ENCODE results near the gene ERV3-1.
A peak's percentile ranks its signal among the peaks of the same experiment; 100 is the strongest.
"Not testable (repeated sequence)": the region's sequence is repeated elsewhere in the genome, so short reads cannot be mapped to it uniquely, and the experiment has no call there.

ERV3-1 gene

DNA sequence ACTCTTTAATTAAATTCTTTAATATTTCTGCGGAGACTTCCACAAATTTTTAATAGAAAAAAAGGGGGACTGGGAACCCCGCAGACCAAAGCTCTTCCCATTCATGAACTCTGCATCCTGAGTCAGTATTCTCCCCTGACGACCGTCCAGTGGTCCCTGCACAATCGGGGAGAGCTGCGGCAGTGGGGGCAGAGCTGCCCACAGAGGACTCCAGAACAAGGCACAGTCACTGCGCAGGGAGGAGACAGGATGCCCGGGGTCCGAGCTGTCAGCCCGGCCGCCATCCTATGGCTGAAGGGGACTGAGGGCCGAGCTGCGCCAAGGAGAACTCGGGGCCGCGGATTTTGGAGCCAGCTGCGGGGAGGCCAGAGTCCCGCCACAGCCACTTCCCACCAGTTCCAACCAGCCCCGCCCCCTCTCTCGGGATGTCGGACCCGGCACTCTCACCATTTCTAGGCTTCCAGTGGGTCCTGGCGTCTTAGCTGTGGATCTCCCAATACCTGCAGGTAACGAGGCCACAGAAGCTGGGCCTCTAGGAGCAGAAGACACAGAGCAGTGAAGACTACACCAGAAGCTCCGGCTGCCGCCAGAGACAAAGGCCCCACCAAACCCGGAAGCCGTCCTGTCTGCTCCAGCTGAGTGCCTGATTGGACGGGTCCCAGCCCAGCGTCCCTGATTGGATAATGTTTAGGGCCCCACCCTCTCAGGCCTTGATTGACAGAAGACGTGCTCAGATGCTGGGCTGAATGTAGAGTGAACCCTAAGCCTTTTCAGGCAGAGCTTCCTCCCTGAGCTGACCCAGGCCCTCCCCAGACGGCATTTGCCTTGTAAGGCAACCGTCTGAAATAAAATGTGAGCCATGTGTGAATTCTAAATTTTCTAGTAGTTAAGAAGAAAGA, at the start of gene ERV3-1:
ERV3-1 (minus strand) TSS at position 594 of the 899 bp plus-strand sequence. CDS start 13,661 bp downstream, outside the sequence.
- Histone ChIP-seq H3K4me1 (ENCODE audit: control insufficient read depth, insufficient read depth, low read length) (no peaks in the 10 kb centered on the region), H3K4me3 (ENCODE audit: low read depth, low read length) (peak within 1 kb of the TSS; percentile 94), H3K36me3 (ENCODE audit: control insufficient read depth, insufficient read depth, low read length) (no peaks in the 10 kb centered on the region), H3K9ac (ENCODE audit: low read depth, low read length) (peak within 1 kb of the TSS; percentile 88), H3K9me3 (ENCODE audit: control insufficient read depth, insufficient read depth, low read length) (no peaks in the 10 kb centered on the region), H3K27me3 (ENCODE audit: control insufficient read depth, insufficient read depth, low read length) (no peaks in the 10 kb centered on the region)

- not testable (repeated sequence) for H3K4me1 ChIP-seq (ENCODE audit: control insufficient read depth, insufficient read depth, low read length); H3K27me3 ChIP-seq (ENCODE audit: control insufficient read depth, insufficient read depth, low read length); H3K9ac ChIP-seq (ENCODE audit: low read depth, low read length); H3K4me3 ChIP-seq (ENCODE audit: low read depth, low read length); H3K36me3 ChIP-seq (ENCODE audit: control insufficient read depth, insufficient read depth, low read length); H3K9me3 ChIP-seq (ENCODE audit: control insufficient read depth, insufficient read depth, low read length)
These were observed 49.3 kb upstream of the ERV3-1 start for GRCh38 chr7:65055786-65056185.

DNA sequence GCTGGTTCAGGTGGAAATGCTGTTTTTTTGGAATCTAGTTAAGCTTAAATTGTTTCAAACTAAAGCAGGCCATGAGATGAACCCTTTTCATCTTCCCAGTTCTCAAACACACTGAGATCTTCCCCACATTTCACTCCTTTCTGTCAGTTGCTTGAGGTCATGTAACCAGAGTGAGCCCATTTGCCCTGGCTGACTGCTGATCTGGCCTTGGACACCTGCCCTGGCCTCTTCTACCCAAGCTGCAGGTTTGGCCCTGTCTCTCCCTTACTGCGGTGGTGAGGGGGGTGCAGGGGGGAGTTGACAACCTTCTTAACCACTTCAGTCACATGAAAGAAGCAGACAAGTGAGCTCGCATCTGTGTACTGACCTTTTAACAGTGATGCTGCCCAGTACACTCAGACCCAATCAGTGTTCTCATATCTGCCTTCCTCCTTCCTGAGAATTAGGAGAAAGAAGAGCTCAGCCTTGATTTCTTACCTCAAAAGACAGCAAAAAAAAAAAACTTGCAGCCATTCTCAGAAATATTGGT, 48.0 kb upstream of the ERV3-1 start:
- H3K4me1 ChIP-seq (ENCODE audit: control insufficient read depth, insufficient read depth, low read length); H3K9me3 ChIP-seq (ENCODE audit: control insufficient read depth, insufficient read depth, low read length); H3K9ac ChIP-seq (ENCODE audit: low read depth, low read length); H3K4me3 ChIP-seq (ENCODE audit: low read depth, low read length); H3K27me3 ChIP-seq (ENCODE audit: control insufficient read depth, insufficient read depth, low read length); H3K36me3 ChIP-seq (ENCODE audit: control insufficient read depth, insufficient read depth, low read length): not testable (repeated sequence)

GRCh38 chr7:65051654-65052053, 45.2 kb upstream of the ERV3-1 start:
- H3K27me3 ChIP-seq (ENCODE audit: control insufficient read depth, insufficient read depth, low read length); H3K36me3 ChIP-seq (ENCODE audit: control insufficient read depth, insufficient read depth, low read length); H3K9ac ChIP-seq (ENCODE audit: low read depth, low read length); H3K9me3 ChIP-seq (ENCODE audit: control insufficient read depth, insufficient read depth, low read length); H3K4me3 ChIP-seq (ENCODE audit: low read depth, low read length); H3K4me1 ChIP-seq (ENCODE audit: control insufficient read depth, insufficient read depth, low read length): not testable (repeated sequence)

DNA sequence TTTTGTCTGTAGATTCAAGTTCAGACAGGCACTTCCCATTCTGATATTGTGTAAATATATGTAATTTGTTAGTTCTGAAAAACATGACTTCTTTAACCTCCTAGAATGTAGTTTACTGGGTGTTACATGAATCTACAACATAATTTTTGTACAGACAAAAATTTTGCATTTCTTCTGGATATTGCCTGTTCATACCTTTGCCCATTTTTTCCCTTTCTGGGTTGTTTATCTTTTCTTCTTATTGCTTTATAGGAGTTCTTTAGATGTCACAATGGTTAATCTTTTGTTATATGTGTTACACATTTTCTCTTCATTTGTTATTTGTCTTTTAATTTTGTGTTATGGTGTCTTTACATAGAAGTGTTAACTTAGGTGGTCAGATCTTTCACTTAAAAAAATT, 44.7 kb upstream of the ERV3-1 start:
- H3K9ac ChIP-seq (ENCODE audit: low read depth, low read length); H3K9me3 ChIP-seq (ENCODE audit: control insufficient read depth, insufficient read depth, low read length); H3K36me3 ChIP-seq (ENCODE audit: control insufficient read depth, insufficient read depth, low read length); H3K4me3 ChIP-seq (ENCODE audit: low read depth, low read length); H3K4me1 ChIP-seq (ENCODE audit: control insufficient read depth, insufficient read depth, low read length); H3K27me3 ChIP-seq (ENCODE audit: control insufficient read depth, insufficient read depth, low read length): not testable (repeated sequence)

GRCh38 chr7:65046329-65046728, 39.8 kb upstream of the ERV3-1 start:
- not testable (repeated sequence) for H3K9ac ChIP-seq (ENCODE audit: low read depth, low read length); H3K4me3 ChIP-seq (ENCODE audit: low read depth, low read length); H3K4me1 ChIP-seq (ENCODE audit: control insufficient read depth, insufficient read depth, low read length); H3K9me3 ChIP-seq (ENCODE audit: control insufficient read depth, insufficient read depth, low read length); H3K36me3 ChIP-seq (ENCODE audit: control insufficient read depth, insufficient read depth, low read length); H3K27me3 ChIP-seq (ENCODE audit: control insufficient read depth, insufficient read depth, low read length)

DNA sequence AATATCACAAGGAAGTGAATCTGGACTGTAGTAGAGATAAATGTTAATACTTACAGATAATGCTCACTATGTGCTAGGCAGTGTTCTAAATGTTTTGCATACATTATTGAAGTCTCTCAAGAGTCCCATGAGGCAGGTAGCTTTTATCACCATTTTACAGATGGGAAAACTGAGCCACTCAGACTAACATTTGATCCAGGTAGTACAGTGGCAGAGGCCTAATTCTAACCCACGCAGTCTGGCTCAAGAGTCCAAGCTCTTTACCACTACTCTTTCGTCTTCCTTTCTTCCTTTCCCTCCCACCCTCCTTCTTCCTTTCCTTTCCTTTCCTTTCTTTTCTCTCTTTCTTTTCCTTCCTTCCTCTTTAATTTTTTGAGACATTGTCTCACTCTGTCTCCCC, 39.1 kb upstream of the ERV3-1 start:
- H3K9me3 ChIP-seq (ENCODE audit: control insufficient read depth, insufficient read depth, low read length); H3K4me3 ChIP-seq (ENCODE audit: low read depth, low read length); H3K36me3 ChIP-seq (ENCODE audit: control insufficient read depth, insufficient read depth, low read length); H3K9ac ChIP-seq (ENCODE audit: low read depth, low read length); H3K27me3 ChIP-seq (ENCODE audit: control insufficient read depth, insufficient read depth, low read length); H3K4me1 ChIP-seq (ENCODE audit: control insufficient read depth, insufficient read depth, low read length): not testable (repeated sequence)

- H3K36me3 ChIP-seq (ENCODE audit: control insufficient read depth, insufficient read depth, low read length); H3K4me1 ChIP-seq (ENCODE audit: control insufficient read depth, insufficient read depth, low read length); H3K27me3 ChIP-seq (ENCODE audit: control insufficient read depth, insufficient read depth, low read length); H3K9me3 ChIP-seq (ENCODE audit: control insufficient read depth, insufficient read depth, low read length): not testable (repeated sequence)
- Histone ChIP-seq H3K4me3 (ENCODE audit: low read depth, low read length) (peak overlapping the region; percentile 74), H3K9ac (ENCODE audit: low read depth, low read length) (peak overlapping the region; percentile 47)
These were observed 32.3 kb upstream of the ERV3-1 start for GRCh38 chr7:65038767-65039166.

DNA sequence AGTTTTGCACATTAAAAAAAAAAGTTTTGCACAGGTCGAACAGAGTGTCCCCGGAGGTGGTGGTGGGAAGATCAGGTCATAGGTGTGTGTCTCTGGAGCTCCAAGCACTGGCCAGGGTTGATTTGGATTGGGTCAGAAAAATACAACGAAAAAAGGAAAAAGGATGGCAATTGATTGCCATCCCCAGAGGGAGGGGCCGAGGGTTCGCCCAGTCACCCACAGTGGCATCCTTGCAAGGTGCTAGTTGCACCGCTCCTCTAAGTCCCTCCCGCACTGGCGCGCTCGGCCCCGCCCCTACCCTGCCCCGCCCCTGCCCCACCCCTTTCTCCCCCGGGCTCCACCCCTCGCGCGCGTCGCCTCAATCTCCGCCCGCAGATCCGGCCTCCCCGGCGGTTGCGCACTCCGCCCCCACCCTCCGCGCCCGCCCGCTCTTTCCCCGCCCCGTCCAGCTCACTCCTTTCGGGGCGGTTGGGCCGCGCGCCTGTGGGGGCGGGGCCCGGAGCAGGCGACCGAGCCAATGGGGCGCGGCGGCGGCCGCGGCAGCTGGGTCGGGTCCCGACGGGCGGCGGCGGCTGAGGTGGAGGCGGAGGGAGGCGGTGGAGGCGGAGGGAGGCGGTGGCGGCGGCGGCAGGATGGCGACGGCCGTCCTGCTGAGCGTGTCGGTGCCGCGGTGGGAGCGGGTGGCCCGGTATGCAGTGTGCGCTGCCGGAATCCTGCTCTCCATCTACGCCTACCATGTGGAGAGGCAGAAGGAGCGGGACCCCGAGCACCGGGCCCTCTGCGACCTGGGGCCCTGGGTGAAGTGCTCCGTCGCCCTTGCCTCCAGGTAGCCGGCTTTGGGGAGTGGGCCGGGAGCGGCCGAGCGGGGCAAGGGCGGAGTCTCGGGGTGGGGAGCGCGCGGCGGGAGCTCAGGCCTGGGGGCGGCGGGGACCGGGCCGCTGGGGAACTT, 31.5 kb upstream of the ERV3-1 start:
- Histone ChIP-seq H3K36me3 (ENCODE audit: control insufficient read depth, insufficient read depth, low read length) (no peaks in the 10 kb centered on the region), H3K4me3 (ENCODE audit: low read depth, low read length) (peak overlapping the region; percentile 62)

DNA sequence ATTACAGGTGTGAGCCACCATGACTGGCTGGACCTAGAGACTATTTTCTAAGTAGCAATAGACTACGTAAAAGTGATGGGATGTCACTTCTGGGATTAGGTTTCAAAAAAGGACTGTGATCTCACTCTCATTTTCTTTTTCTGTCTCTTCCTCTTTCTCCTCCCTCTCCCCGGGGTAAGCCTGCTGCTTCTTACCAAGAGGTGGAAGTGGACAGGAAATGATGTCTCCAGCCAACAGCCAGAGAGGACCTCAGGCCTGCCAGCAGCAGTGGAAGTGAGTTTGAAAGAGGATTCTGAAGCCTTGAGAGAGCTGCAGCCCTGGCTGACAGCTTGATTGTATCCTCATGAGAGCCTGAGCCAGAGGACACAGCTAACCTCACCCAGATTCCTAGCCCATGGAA, 30.0 kb upstream of the ERV3-1 start:
- not testable (repeated sequence) for H3K27me3 ChIP-seq (ENCODE audit: control insufficient read depth, insufficient read depth, low read length); H3K36me3 ChIP-seq (ENCODE audit: control insufficient read depth, insufficient read depth, low read length); H3K9me3 ChIP-seq (ENCODE audit: control insufficient read depth, insufficient read depth, low read length); H3K9ac ChIP-seq (ENCODE audit: low read depth, low read length); H3K4me3 ChIP-seq (ENCODE audit: low read depth, low read length); H3K4me1 ChIP-seq (ENCODE audit: control insufficient read depth, insufficient read depth, low read length)

More for the DNA sequence above, 31.5 kb upstream of the ERV3-1 start:
- no peaks in the 10 kb centered on the region for H3K27me3 ChIP-seq (ENCODE audit: control insufficient read depth, insufficient read depth, low read length)
- H3K4me1 ChIP-seq (ENCODE audit: control insufficient read depth, insufficient read depth, low read length): peaks cover 3% of the 10 kb centered on the region
- H3K9ac ChIP-seq (ENCODE audit: low read depth, low read length): peak overlapping the region; percentile 83
- no peaks in the 10 kb centered on the region for H3K9me3 ChIP-seq (ENCODE audit: control insufficient read depth, insufficient read depth, low read length)

DNA sequence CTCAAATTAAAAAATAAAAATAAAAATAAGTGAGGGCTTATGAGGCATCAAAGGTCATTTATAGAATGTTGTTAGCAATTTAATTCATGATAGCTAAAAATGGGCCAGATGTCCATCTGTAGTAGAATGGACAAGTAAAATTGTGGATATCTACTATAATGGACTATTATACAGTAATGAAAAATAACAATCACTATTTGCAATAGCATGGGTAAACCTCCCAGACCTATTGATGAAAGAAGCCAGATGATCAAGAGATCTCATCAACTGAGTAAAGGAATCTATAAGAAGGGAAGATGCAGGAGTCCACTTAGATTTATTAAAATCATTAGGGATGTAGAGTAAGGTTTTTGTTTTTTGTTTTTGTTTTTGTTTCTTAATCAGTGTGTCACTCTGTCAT, 29.0 kb upstream of the ERV3-1 start:
- not testable (repeated sequence) for H3K9ac ChIP-seq (ENCODE audit: low read depth, low read length); H3K9me3 ChIP-seq (ENCODE audit: control insufficient read depth, insufficient read depth, low read length); H3K27me3 ChIP-seq (ENCODE audit: control insufficient read depth, insufficient read depth, low read length); H3K36me3 ChIP-seq (ENCODE audit: control insufficient read depth, insufficient read depth, low read length); H3K4me3 ChIP-seq (ENCODE audit: low read depth, low read length); H3K4me1 ChIP-seq (ENCODE audit: control insufficient read depth, insufficient read depth, low read length)

All from iPS-15b (cell line).